Motor neuron (in vitro differentiated cells): ENCODE results near the gene OTUD3. TPM values are rescaled to one million over a fixed set of nuclear protein-coding genes. Genes with fewer than 3 reads are reported as not detected.
A peak's percentile ranks its signal among the peaks of the same experiment; 100 is the strongest.

ENCODE experiments used
- ATAC-seq, 8 experiments: fragments of 200-7000 bp; cut with Tn5 transposase; replicated peaks in 6 of 8; 2 replicates each; pipeline ENCODE4 v1.8.0; 2021; ENCODE audit warnings: mild to moderate bottlenecking in 8 of 8, moderate library complexity in 8 of 8
- H3K27ac ChIP-seq, 2 donors: fragments of 250-450 bp; sonication (Bioruptor Pico); 2 replicates each; pipeline ENCODE4 v1.9.0; 2021; ENCODE audit warnings: antibody characterized with exemption in 2 of 2, mild to moderate bottlenecking in 2 of 2, moderate library complexity in 1 of 2
- H3K4me1 ChIP-seq, 2 donors: fragments of 250-450 bp; sonication (Bioruptor Pico); replicated peaks in 1 of 2; 2 replicates each; pipeline ENCODE4 v1.6.1; 2021; ENCODE audit warnings: antibody characterized with exemption in 2 of 2, mild to moderate bottlenecking in 2 of 2, moderate library complexity in 1 of 2
- H3K4me3 ChIP-seq, 5 donors: fragments of 250-450 bp; sonication (Bioruptor Pico); 2 replicates each; pipeline ENCODE4 v1.9.0; 2021; ENCODE audit warnings: antibody characterized with exemption in 5 of 5, mild to moderate bottlenecking in 5 of 5, moderate library complexity in 4 of 5
- WGBS, 10 experiments: fragments of 450-650 bp; shearing (Covaris generic); methylation state at CpG; one replicate each; pipeline ENCODE4 v1.0.0; 2022; 5-methylcytosine and 5-hydroxymethylcytosine counted together
- in situ Hi-C, 9 experiments: fragments of 400-800 bp; cut with MboI; loops; one replicate each; pipeline ENCODE4 v1.15.0; 2021; ENCODE audit warnings: low sequenced_read_pairs in 9 of 9, low pct_unique_long_range_greater_than_20kb in 2 of 9; ENCODE audit not compliant: unreplicated experiment in 9 of 9
- total RNA-seq, 8 experiments: library from RNA; unstranded; fragments of 300-600 nt; gene quantifications; 2 replicates each; pipeline versions ENCODE4 v1.2.3 to v1.2.4, GENCODE V29; 2022

The OTUD3 gene
- total RNA-seq, 8 experiments from 2014 or later = 9.0 to 15.4 (median 11.1) TPM

- H3K4me3 ChIP-seq = no peak overlapping the region
- no peak overlapping the region for H3K27ac ChIP-seq
- no peak for ATAC-seq
- H3K4me1 ChIP-seq = peaks cover 14 to 15% of the 10 kb centered on the region in 2 donors
- 0 to 80% (median 68%) methylated on average over 2 of the region's 2 CpGs; no CpG with 5 or more reads in 2 of the 10 experiments for WGBS, 10 experiments
- in situ Hi-C loops = no loop called here
These were observed 63.7 kb downstream of the OTUD3 start for GRCh38 chr1:19945914-19946313.

GRCh38 chr1:19946331-19946751 lies 64.1 kb downstream of the OTUD3 start:
- in situ Hi-C loops = no loop called here
- Histone ChIP-seq H3K4me3 (no peak overlapping the region), H3K27ac (no peak overlapping the region), H3K4me1 (peaks cover 10 to 11% of the 10 kb centered on the region in 2 donors)
- no peak for ATAC-seq
- 31 to 91% (median 73%) methylated on average over 3 to 6 of the region's 6 CpGs for WGBS, 10 experiments

- in situ Hi-C loops = no loop called here
- 9 to 100% (median 90%) methylated on average over 1 to 3 of the region's 3 CpGs for WGBS, 10 experiments
- Histone ChIP-seq H3K27ac (no peak overlapping the region), H3K4me1 (peaks cover 3 to 5% of the 10 kb centered on the region in 2 donors), H3K4me3 (no peak overlapping the region)
- ATAC-seq = no peak
These were observed 64.8 kb downstream of the OTUD3 start for GRCh38 chr1:19946971-19947370.

GRCh38 chr1:19949016-19949415 lies 66.8 kb downstream of the OTUD3 start:
- in situ Hi-C loops = no loop called here
- H3K4me3 ChIP-seq = no peak overlapping the region
- 0 to 73% (median 26%) methylated on average over 1 to 2 of the region's 2 CpGs; no CpG with 5 or more reads in 2 of the 10 experiments for WGBS, 10 experiments

GRCh38 chr1:19954059-19954458 lies 71.9 kb downstream of the OTUD3 start:
- WGBS, 10 experiments = 0 to 86% (median 75%) methylated on average over 1 to 2 of the region's 2 CpGs; no CpG with 5 or more reads in 2 of the 10 experiments
- Histone ChIP-seq H3K4me1 (no peaks in the 10 kb centered on the region), H3K4me3 (no peak overlapping the region), H3K27ac (no peak overlapping the region)
- in situ Hi-C loops = no loop called here
- no peak for ATAC-seq

More at GRCh38 chr1:19949016-19949415, 66.8 kb downstream of the OTUD3 start:
- no peak overlapping the region for H3K27ac ChIP-seq
- H3K4me1 ChIP-seq = no peaks in the 10 kb centered on the region
- peak in 4 of 8 experiments; percentile 29 to 100 (median 72) for ATAC-seq

GRCh38 chr1:19955534-19956170 lies 73.5 kb downstream of the OTUD3 start:
- Histone ChIP-seq H3K4me1 (no peaks in the 10 kb centered on the region), H3K4me3 (no peak overlapping the region), H3K27ac (no peak overlapping the region)
- peak in 2 of 8 experiments; percentile 28 to 71 for ATAC-seq
- 10 to 75% (median 43%) methylated on average over 1 to 9 of the region's 11 CpGs; no CpG with 5 or more reads in 1 of the 10 experiments for WGBS, 10 experiments
- in situ Hi-C loops = no loop called here

- Histone ChIP-seq H3K27ac (no peak overlapping the region), H3K4me1 (peaks cover 0 to 3% of the 10 kb centered on the region in 2 donors), H3K4me3 (no peak overlapping the region)
- peak in 1 of 8 experiments; percentile 63 for ATAC-seq
- WGBS, 10 experiments = 37 to 87% (median 75%) methylated on average over 1 to 3 of the region's 4 CpGs; no CpG with 5 or more reads in 1 of the 10 experiments
- in situ Hi-C loops = no loop called here
These were observed 75.6 kb downstream of the OTUD3 start for GRCh38 chr1:19957779-19958178.

- 0 to 20% (median 0%) methylated on average over 1 to 5 of the region's 5 CpGs; no CpG with 5 or more reads in 3 of the 10 experiments for WGBS, 10 experiments
- peak in 6 of 8 experiments; percentile 75 to 91 (median 85) for ATAC-seq
- no peak overlapping the region for H3K4me3 ChIP-seq
- H3K27ac ChIP-seq = no peak overlapping the region
- in situ Hi-C loops = no loop called here
- H3K4me1 ChIP-seq = peaks cover 0 to 3% of the 10 kb centered on the region in 2 donors
These were observed 78.4 kb downstream of the OTUD3 start for GRCh38 chr1:19960591-19960990.

Other genes starting within 250 kb of the OTUD3 start
- 100 to 1,000 TPM in 2 of 8 experiments, 10 to 100 TPM in 2, 1 to 10 TPM in 3, under 1 TPM in 1; 0.78 to 149 (median 11.6) TPM for gene NBL1, start 238.1 kb upstream of the OTUD3 start, total RNA-seq
- gene HTR6, start 217.5 kb upstream of the OTUD3 start, total RNA-seq = under 1 TPM in 7 of 8 experiments, not detected in 1; 0.05 to 0.56 (median 0.31) TPM
- gene TMCO4, start 82.5 kb upstream of the OTUD3 start, total RNA-seq = 10 to 100 TPM in 1 of 8 experiments, 1 to 10 TPM in 2, under 1 TPM in 5; 0.14 to 12.3 (median 0.69) TPM
- under 1 TPM in 3 of 8 experiments, not detected in 5; 0.25 to 0.47 (median 0.31) TPM for gene RNF186, start 67.1 kb upstream of the OTUD3 start, total RNA-seq
- gene PLA2G2E, start 41.2 kb downstream of the OTUD3 start, total RNA-seq = not detected
- 10 to 100 TPM in 1 of 8 experiments, 1 to 10 TPM in 3, under 1 TPM in 2, not detected in 2; 0.41 to 87.5 (median 1.4) TPM for gene PLA2G2A, start 97.2 kb downstream of the OTUD3 start, total RNA-seq
- gene PLA2G5, start 187.8 kb downstream of the OTUD3 start, total RNA-seq = 10 to 100 TPM in 1 of 8 experiments, under 1 TPM in 4, not detected in 3; 0.11 to 14.6 (median 0.55) TPM
- gene PLA2G2D, start 237.1 kb downstream of the OTUD3 start, total RNA-seq = 1 to 10 TPM in 1 of 8 experiments, under 1 TPM in 4, not detected in 3; 0.09 to 1.0 (median 0.21) TPM